OCI-LY7 (cell line): ENCODE results near the gene CHCHD4. TPM values are rescaled to one million over a fixed set of nuclear protein-coding genes. Genes with fewer than 3 reads are reported as not detected.

Source experiments
- BruUV-seq: library from RNA; stranded (reverse); fragments of 400-500 nt; replicated peaks from 2 replicates; lab custom pipeline; 2021; lab: Mats Ljungman, UMichigan
- CTCF ChIA-PET: fragments of 300-600 bp; sonication (Branson Sonifier 250); formaldehyde crosslinking; loops from one replicate; lab custom pipeline; 2022; ENCODE audit warnings: antibody characterized with exemption; ENCODE audit not compliant: unreplicated experiment; lab: Charles Lee
- POLR2A ChIA-PET: fragments of 300-600 bp; sonication (Branson Sonifier 250); formaldehyde crosslinking; loops from one replicate; lab custom pipeline; 2022; ENCODE audit warnings: antibody characterized with exemption; lab: Charles Lee
- DNase-seq: peaks from one replicate; pipeline ENCODE4 v3.0.0-alpha.2; 2015; ENCODE audit warnings: low spot score
- H2AFZ ChIP-seq: fragments of 200-600 bp; sonication (generic), shearing (Covaris generic); 2 replicates; pipeline ENCODE4 v1.6.1; 2014; ENCODE audit warnings: mild to moderate bottlenecking, antibody characterized with exemption, low read length, moderate library complexity
- H3K27ac ChIP-seq: fragments of 200-600 bp; sonication (generic); 2 replicates; pipeline ENCODE4 v1.5.1; 2014; ENCODE audit warnings: mixed run types, low read depth, mild to moderate bottlenecking, moderate library complexity, low read length, inconsistent platforms; ENCODE audit not compliant: poor library complexity, severe bottlenecking
- H3K36me3 ChIP-seq: fragments of 200-600 bp; sonication (generic); 2 replicates; pipeline ENCODE4 v1.6.1; 2014; ENCODE audit warnings: mild to moderate bottlenecking, antibody characterized with exemption, low read length, moderate library complexity, mixed read lengths; ENCODE audit not compliant: insufficient read depth
- H3K4me1 ChIP-seq: fragments of 200-600 bp; sonication (generic); 2 replicates; pipeline ENCODE4 v1.5.1; 2014; ENCODE audit warnings: mild to moderate bottlenecking, low read length; ENCODE audit not compliant: insufficient read depth, poor library complexity, severe bottlenecking
- H3K4me2 ChIP-seq: fragments of 200-600 bp; sonication (generic); 2 replicates; pipeline ENCODE4 v1.6.1; 2014; ENCODE audit warnings: mild to moderate bottlenecking, low read length
- H3K4me3 ChIP-seq: fragments of 200-600 bp; sonication (generic); 2 replicates; pipeline ENCODE4 v1.5.1; 2014; ENCODE audit warnings: mild to moderate bottlenecking, low read depth, low read length; ENCODE audit not compliant: poor library complexity, severe bottlenecking
- H3K79me2 ChIP-seq: fragments of 200-600 bp; sonication (generic); 2 replicates; pipeline ENCODE4 v1.6.1; 2016; ENCODE audit warnings: low read depth, mild to moderate bottlenecking, low read length, moderate library complexity, mixed read lengths; ENCODE audit not compliant: insufficient read depth
- H3K9me2 ChIP-seq: fragments of 200-600 bp; sonication (generic); 2 replicates; pipeline ENCODE4 v1.6.1; 2016; ENCODE audit warnings: mild to moderate bottlenecking, low read length, mixed read lengths; ENCODE audit not compliant: insufficient read depth
- H3K9me3 ChIP-seq: fragments of 200-600 bp; sonication (generic); 2 replicates; pipeline ENCODE4 v1.6.1; 2014; ENCODE audit warnings: mild to moderate bottlenecking, mixed run types, low read length, mixed read lengths
- H4K20me1 ChIP-seq: fragments of 200-600 bp; sonication (generic); 2 replicates; pipeline ENCODE4 v1.6.1; 2014; ENCODE audit warnings: mild to moderate bottlenecking, antibody characterized with exemption, low read length, moderate library complexity, mixed read lengths; ENCODE audit not compliant: insufficient read depth
- CTCF ChIP-seq: fragments of 200-600 bp; sonication (generic); conservative IDR thresholded peaks from 2 replicates; pipeline ENCODE4 v1.5.1; 2014; ENCODE audit warnings: mild to moderate bottlenecking, antibody characterized with exemption, low read length, moderate library complexity, mixed read lengths
- EZH2phosphoT487 ChIP-seq: fragments of 200-600 bp; sonication (generic); IDR thresholded peaks from 2 replicates; pipeline ENCODE4 v1.6.1; 2018; ENCODE audit warnings: low read depth, borderline replicate concordance, mild to moderate bottlenecking, mixed run types, antibody characterized with exemption, low read length, moderate library complexity, mixed read lengths
- intact Hi-C: fragments of 100-400 bp; cut with micrococcal nuclease; formaldehyde crosslinking; loops from one replicate; pipeline ENCODE4 v1.10.0; 2022; ENCODE audit not compliant: unreplicated experiment
- total RNA-seq, 2 experiments: library from RNA; depleted of rRNA in 1 of 2; stranded (reverse); fragments of >200 nt in 1 of 2; shearing (Covaris generic) in 1 of 2; gene quantifications; 2 replicates each; pipeline ENCODE4 v1.2.3, GENCODE V29; 2014 to 2022

Gene CHCHD4
- total RNA-seq, 2 experiments from 2014 or later: 19.8 to 27.1 TPM

GRCh38 chr3:14159426-14159825 lies 34.8 kb upstream of the CHCHD4 start:
- Histone ChIP-seq H3K4me1 (no peaks in the 10 kb centered on the region), H3K9me3 (peaks cover 20% of the 10 kb centered on the region), H3K36me3 (peaks cover 95% of the 10 kb centered on the region), H3K79me2 (no peaks in the 10 kb centered on the region), H3K9me2 (no peaks in the 10 kb centered on the region), H4K20me1 (no peaks in the 10 kb centered on the region), H2AFZ (no peak overlapping the region), H3K4me2 (no peak overlapping the region), H3K27ac (no peak overlapping the region), H3K4me3 (no peak overlapping the region)
- ChIA-PET POLR2A (no interaction called here), CTCF (interaction anchor here (1.1 kb wide), 1 partner anchor 220 kb away, joined by 3 read pairs; no protein-coding TSS in a partner anchor)
- intact Hi-C loops: no loop called here
- DNase-seq: no peak
- TF ChIP-seq CTCF (no peak), EZH2phosphoT487 (no peak)
- BruUV-seq: no TSS peak

GRCh38 chr3:14158370-14158769 lies 33.7 kb upstream of the CHCHD4 start:
- Histone ChIP-seq H3K4me1 (no peaks in the 10 kb centered on the region), H3K4me3 (no peak overlapping the region), H4K20me1 (no peaks in the 10 kb centered on the region), H3K4me2 (no peak overlapping the region), H2AFZ (no peak overlapping the region), H3K9me3 (peaks cover 20% of the 10 kb centered on the region), H3K79me2 (no peaks in the 10 kb centered on the region), H3K36me3 (peaks cover 95% of the 10 kb centered on the region), H3K9me2 (no peaks in the 10 kb centered on the region), H3K27ac (no peak overlapping the region)
- ChIA-PET CTCF (interaction anchor here (1.1 kb wide), 1 partner anchor 221 kb away, joined by 3 read pairs; no protein-coding TSS in a partner anchor), POLR2A (interaction anchor here (0.9 kb wide), 1 partner anchor 16 kb away, joined by 3 read pairs; no protein-coding TSS in a partner anchor)
- BruUV-seq: no TSS peak
- no peak for TF ChIP-seq EZH2phosphoT487
- no peak for TF ChIP-seq CTCF
- no peak for DNase-seq
- intact Hi-C loops: no loop called here

- CTCF ChIA-PET: interaction anchor here (1.1 kb wide), 1 partner anchor 221 kb away, joined by 3 read pairs; no protein-coding TSS in a partner anchor
- Histone ChIP-seq H3K36me3 (peaks cover 95% of the 10 kb centered on the region), H3K4me3 (no peak overlapping the region), H3K27ac (no peak overlapping the region), H3K4me1 (no peaks in the 10 kb centered on the region), H3K79me2 (no peaks in the 10 kb centered on the region), H3K9me3 (peaks cover 20% of the 10 kb centered on the region), H3K9me2 (no peaks in the 10 kb centered on the region), H4K20me1 (no peaks in the 10 kb centered on the region), H2AFZ (no peak overlapping the region), H3K4me2 (no peak overlapping the region)
- POLR2A ChIA-PET: no interaction called here
- intact Hi-C loops: no loop called here
- no peak for DNase-seq
- no TSS peak for BruUV-seq
- TF ChIP-seq EZH2phosphoT487: no peak
- no peak for TF ChIP-seq CTCF
These were observed 33.3 kb upstream of the CHCHD4 start for GRCh38 chr3:14157951-14158350.
